GM19351 (cell line): ENCODE measurements around the gene SH3PXD2B.

Experiments
- ATAC-seq: cut with Tn5 transposase; IDR thresholded peaks from one replicate; pipeline ENCODE4 v1.9.1; 2021; ENCODE audit warnings: mild to moderate bottlenecking, moderate library complexity; ENCODE audit not compliant: unreplicated experiment

The SH3PXD2B gene

GRCh38 chr5:172453986-172454357, 353 bp downstream of the SH3PXD2B start:
- ATAC-seq: no peak

- ATAC-seq: no peak
These were observed 929 bp downstream of the SH3PXD2B start for GRCh38 chr5:172453206-172453985.

- ATAC-seq: no peak
These were observed 1.7 kb downstream of the SH3PXD2B start for GRCh38 chr5:172452398-172453205.

- ATAC-seq: no peak
These were observed 2.5 kb downstream of the SH3PXD2B start for GRCh38 chr5:172451771-172452197.

GRCh38 chr5:172450861-172451695, 3.2 kb downstream of the SH3PXD2B start:
- no peak for ATAC-seq

- ATAC-seq: no peak
These were observed 3.9 kb downstream of the SH3PXD2B start for GRCh38 chr5:172450453-172450852.

- no peak for ATAC-seq
These were observed 5.3 kb downstream of the SH3PXD2B start for GRCh38 chr5:172448999-172449398.

GRCh38 chr5:172447646-172448365, 6.5 kb downstream of the SH3PXD2B start:
- no peak for ATAC-seq

GRCh38 chr5:172446336-172447051, 7.8 kb downstream of the SH3PXD2B start:
- no peak for ATAC-seq

- no peak for ATAC-seq
These were observed 8.5 kb downstream of the SH3PXD2B start for GRCh38 chr5:172445866-172446265.

- no peak for ATAC-seq
These were observed 9.5 kb downstream of the SH3PXD2B start for GRCh38 chr5:172444626-172445365.

GRCh38 chr5:172444110-172444510, 10.2 kb downstream of the SH3PXD2B start:
- no peak for ATAC-seq

GRCh38 chr5:172443441-172444109, 10.8 kb downstream of the SH3PXD2B start:
- no peak for ATAC-seq

GRCh38 chr5:172442592-172442991, 11.7 kb downstream of the SH3PXD2B start:
- ATAC-seq: no peak

GRCh38 chr5:172441262-172441751, 13.0 kb downstream of the SH3PXD2B start:
- ATAC-seq: no peak

- no peak for ATAC-seq
These were observed 13.8 kb downstream of the SH3PXD2B start for GRCh38 chr5:172440486-172440885.

GRCh38 chr5:172439785-172440477, 14.4 kb downstream of the SH3PXD2B start:
- no peak for ATAC-seq

- ATAC-seq: no peak
These were observed 16.0 kb downstream of the SH3PXD2B start for GRCh38 chr5:172438319-172438668.
